GM18870 (cell line): ENCODE measurements around the gene CYSRT1.

Experiments used
- ATAC-seq: cut with Tn5 transposase; IDR thresholded peaks from one replicate; pipeline ENCODE4 v1.9.1; 2021; ENCODE audit warnings: moderate library complexity; ENCODE audit not compliant: unreplicated experiment

Gene CYSRT1, protein sequence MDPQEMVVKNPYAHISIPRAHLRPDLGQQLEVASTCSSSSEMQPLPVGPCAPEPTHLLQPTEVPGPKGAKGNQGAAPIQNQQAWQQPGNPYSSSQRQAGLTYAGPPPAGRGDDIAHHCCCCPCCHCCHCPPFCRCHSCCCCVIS

DNA sequence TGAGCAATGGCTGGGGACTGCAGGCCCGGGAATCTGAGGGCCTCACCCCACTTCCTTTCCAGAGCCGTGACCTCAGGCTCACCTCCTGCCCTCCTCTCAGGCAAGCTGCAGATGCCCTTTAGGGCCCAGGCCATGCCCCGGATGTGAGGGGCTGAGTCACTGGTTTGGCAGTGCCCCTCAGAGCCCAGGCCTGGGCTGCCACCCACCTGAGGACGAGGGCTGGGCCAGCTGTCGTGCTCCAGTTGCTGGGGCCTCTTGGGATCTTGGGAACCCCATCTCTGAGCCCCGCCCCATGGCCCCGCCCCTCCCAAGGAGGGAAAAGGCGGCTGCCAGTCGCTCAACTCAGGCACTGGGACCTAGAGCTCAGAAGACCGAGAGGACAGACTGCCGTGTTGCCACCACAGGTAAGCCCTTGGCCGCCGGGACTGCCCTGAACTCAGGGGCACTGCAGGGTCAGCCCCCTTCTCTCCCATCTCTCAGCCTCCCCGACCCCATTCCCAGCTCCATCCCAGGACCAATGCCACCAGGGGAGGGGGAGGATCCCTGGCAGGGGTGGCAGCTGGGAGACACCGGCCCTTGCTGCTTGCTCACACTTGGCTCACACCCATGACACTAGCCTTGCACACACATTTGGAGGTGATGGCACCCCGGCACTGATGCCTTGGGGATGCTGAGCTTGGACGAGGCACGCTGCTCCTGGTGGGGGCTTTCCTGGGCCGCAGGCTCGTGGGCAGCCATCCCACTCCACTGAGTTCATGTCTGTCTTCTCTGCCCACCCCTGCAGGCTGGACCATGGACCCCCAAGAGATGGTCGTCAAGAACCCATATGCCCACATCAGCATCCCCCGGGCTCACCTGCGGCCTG lies at the start of gene CYSRT1:
Gene CYSRT1, plus strand, starts transcription at position 345 of the 865 bp plus-strand sequence. Its CDS starts 448 bp downstream, at position 793.
- ATAC-seq: no peak

DNA sequence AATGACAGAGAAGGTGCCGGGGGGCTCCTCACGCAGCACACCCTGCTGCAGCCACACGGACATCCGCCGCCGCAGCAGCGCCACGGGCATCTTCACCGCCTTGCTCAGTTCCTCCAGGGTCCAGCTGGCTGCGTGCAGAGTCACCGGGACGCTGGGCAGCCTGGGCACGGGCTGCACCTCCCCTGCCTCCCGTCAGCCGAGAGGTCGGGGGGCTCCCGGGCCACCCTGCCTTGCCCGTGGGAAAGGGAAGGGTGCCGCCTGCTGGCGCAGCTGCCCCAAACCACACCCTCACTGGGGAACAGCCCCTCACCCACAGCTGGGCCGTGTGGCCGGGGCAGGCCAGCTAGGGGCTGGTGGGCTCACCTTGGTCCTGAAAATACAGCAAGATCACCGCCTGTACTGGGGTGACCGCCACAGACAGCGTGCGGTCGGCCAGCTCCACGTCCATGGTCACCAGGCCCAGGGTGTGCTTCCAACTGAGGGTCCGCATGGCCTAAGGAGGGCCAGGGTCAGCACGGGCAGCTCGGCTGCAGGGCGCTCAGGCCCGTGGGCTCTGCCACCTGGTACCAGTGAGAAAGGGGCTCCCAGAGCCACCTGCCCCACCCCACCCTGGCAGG lies 49.5 kb upstream of the CYSRT1 start:
- no peak for ATAC-seq

DNA sequence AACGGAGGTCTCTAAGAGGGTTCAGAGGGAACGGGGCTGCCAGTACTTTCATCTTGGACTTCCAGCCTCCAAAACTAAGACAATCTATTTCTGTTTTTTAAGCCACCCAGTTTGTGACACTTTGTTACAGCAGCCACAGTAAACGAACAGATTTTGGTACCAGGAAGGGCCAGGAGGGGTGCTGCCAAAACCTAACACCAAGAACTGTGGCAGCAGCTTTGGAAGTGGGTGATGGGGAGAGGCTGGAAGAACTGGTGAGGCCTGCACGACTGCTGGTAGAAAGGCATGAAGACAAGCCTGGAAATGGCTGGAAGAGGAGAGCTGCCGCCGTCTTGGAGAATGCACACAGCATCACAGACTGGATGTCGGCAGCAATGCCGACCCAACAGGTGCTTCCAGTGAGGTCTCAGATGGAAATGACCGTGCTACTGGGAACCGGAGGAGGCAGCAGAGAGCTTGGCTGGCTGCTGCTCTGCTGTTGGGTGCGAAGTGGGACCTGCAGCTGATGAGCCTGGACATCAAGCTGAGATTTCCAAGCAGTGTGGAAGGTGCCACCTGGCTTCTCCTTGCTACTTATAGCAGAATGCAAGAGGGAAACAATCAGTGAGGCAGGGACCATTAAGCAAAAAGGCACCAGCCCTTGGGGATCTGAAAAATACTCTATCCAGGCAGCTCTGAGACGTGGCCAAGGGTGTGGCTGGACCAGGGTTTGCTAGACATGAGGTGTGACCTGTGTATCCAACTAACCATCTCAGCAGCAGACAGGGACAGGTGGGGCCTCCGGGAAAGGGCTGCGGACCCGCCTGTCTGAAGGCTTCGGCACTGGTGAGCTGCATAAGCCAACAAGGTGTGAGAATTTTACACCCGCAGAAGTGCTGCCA lies 48.4 kb upstream of the CYSRT1 start:
- ATAC-seq: no peak

DNA sequence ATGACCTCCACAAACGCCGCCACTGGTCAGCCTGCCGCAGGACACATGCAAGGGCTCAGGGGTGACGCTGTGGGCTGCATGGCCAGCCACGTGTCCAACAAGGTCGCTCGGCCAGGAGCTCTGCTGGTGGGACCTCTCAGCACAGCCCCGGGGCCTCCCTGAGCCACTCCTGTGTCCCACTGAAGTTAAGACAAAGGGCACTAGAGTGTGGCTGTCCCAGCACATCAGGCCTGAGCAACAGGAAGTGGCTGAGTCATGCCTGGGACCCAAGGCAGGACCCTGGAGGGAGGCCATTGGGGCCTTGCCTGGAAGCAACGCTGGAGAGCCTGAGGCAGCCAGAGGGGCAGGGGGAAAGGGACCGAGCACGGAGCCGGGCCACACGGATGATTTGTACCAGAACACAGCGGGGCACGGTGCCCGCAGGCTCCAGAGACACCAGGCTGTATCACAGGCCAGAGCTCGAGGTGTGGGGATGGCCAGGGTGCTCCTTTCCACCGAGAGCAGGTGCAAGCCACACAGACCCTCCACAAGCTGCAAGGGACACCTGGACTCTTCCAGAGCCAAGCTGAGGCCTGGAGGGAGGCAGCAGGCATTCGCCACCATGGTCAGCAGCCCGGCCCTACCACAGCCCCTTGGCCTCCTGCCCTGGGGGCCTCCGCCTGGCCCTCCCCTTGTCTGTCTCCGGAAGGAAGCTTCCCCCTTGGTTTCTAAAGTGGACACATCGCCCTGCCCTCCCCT lies 46.6 kb upstream of the CYSRT1 start:
- no peak for ATAC-seq

DNA sequence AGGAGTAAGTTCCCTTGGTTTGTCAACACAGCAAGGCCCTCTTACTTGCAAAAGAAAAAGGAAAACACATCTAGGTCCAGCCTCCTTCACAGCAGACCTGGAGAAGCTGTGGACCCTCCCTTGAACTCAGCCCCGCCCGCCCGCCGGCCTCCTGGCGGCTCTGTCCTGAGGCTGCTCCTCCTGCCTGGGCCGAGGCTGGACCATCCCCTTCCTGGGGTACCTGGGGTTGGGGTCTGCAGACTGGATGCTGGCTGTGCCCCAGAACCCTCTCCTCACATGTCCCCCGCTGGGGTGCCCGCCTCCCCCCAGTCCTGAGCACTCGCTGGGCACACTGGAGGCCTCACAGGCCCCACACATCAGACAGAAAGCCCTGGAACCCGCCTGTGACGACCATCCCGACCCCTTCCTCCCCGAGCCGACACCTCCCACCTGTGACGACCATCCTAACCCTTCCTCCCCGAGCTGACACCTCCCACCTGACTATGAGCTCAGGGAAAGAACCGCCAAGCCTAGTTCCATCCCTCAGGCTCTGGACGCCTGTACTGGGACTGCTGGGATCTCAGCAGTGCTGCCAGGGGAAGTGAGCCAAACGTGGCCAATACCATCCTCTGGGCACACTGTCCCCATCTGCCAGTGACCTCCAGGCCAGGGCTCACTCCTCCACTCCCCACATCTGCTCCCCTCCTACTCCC lies 45.9 kb upstream of the CYSRT1 start:
- ATAC-seq: no peak

DNA sequence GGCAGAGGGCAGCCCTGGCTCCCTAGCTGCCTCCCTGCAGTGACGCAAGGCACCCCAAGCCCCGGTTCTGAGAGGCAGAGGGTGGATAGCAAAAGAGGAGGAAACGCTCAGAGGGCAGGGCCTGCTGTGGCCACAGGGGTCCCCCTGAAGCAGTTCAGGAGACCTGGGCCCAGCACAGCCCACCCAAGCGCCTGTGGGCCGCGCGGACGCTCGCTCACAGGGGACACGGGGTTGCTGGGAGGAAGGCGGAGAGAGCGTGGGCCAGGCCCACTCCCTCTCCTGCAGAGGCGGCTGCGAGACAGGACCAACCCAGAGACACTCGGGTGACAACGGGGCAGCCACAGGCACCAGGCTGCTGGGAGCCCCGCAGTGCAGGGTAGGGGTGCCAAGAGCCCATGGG lies 45.2 kb upstream of the CYSRT1 start:
- ATAC-seq: no peak

DNA sequence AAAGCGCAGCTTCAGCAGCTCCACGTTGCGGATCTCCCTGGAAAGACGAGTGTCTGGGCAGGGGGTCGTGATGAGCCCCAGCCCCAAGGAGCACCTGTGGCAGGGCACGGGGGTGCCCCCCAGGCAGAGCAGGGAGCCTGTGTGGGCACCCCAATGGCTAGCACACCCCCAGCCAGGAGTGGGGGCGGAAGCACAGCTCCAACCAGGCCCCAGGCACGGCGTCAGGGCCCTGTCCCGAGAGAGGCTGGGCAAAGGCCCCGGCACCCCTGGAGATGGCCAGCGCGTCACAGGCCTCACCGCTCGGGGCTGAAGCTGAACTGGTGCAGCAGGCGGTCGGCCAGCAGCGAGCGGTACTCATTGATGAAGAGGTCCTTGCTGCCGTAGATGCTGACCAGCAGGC lies 44.5 kb upstream of the CYSRT1 start:
- ATAC-seq: no peak

DNA sequence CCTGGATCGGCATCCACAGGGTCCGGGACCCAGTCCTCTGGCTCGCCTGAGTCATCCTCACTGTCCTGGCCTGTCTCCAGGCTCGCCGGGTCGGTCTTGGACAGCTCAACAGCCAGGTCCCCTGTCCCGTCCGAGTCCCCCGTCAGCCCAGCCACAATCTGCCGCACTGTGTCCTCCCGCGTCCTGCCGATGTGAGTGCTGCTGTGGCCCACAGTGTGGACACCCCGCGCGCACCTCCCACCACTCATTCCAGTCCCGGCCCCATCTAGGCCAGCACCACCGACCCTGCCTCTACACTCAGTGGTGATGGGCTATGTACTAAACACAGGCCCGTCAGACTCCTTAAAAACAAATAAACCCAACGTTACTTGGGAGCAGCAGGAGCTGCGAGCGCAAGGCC lies 43.3 kb upstream of the CYSRT1 start:
- ATAC-seq: no peak

DNA sequence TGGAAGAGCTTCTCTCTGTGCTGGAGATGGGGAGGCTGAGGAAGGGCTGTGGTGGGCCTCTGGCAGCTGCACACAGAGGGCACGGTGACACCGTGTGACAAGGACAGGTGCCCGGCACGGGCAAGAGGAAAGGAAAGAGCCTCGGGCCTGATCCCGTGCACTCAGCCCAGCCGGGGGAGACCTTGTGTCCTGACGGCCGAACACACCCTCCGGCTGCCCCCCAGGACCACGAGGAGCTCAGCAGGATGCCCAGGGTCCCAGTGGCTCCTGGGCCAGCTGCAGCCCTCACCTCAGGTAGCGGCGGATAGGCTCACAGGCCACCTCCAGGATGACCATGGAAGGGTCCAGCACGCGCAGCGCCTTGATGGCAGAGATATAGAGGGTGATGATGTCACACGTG lies 42.1 kb upstream of the CYSRT1 start:
- ATAC-seq: no peak

DNA sequence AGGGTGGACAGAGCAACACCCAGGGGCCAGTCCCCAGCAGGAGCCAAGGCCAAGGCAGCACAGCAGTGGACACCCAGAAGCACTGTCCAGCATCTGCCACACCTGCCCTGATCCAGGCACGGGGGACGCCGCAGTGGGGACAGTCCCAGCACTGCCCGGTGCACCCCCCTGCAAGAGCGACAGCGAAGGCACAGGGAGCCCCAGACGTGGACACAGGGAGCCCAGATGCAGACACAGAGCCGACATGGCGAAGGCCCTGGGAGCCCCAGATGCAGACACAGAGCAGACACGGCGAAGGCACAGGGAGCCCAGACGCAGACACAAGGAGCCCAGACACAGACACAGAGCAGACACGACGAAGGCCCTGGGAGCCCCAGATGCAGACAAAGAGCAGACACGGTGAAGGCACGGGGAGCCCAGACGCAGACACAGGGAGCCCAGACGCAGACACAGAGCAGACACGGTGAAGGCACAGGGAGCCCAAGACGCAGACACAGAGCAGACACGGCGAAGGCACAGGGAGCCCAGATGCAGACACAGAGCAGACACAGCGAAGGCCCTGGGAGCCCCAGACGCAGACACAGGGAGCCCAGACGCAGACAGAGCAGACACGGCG lies 40.9 kb upstream of the CYSRT1 start:
- ATAC-seq: no peak

DNA sequence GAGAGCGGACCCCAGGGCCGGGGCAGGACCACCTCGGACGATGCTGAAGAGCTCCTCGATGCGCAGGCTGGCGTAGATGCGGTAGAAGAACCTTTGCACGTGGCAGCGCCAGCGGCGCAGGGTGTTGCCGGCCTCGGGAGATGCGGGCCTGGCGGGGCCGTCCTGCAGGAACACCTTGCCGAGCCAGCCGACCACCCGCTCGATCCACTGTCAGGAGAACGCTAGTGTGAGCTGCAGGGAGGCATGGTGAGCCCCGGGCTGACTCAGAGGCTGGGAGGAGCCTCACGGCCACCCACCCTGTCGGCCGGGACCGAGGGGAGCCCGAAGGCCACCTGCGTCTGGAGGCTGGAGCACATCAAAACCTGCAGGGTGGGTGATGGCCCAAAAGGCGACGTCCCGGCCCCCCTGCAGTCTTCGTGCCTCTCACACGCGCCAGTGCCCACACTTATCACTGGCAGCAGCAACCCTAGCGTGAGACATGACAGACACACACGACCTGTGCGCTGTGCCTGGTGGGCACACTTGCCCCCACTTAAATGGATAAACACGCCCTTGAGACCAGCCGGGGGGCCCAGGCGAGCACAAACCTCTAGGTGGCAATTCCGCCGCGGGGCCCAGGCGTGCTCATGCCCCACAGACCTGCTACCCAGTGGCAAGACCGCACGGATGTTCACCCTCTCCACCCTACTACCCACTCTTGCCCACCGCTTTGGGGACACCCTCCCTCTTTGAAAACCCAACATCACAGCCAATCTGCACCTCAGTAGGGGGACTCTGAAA lies 39.9 kb upstream of the CYSRT1 start:
- ATAC-seq: no peak

DNA sequence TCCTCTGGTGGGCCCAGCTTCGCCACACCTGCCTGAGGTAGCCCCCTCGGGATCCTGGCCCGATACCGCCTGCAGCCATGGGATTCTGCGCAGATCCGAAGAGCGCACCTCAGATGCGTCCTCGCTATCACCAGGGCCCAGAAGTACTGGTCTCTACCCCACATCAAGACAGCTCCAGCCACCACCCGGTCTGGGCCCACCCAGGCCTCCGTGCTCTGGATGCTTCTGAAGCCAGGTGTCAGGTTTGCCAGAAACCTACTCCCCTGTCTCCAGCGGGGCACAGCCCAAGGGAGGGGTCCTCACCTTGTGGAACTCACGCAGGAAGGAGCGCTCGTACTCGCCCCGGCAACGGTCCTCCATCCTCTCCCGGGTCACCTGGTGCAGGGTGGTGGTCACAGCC lies 39.1 kb upstream of the CYSRT1 start:
- ATAC-seq: no peak

DNA sequence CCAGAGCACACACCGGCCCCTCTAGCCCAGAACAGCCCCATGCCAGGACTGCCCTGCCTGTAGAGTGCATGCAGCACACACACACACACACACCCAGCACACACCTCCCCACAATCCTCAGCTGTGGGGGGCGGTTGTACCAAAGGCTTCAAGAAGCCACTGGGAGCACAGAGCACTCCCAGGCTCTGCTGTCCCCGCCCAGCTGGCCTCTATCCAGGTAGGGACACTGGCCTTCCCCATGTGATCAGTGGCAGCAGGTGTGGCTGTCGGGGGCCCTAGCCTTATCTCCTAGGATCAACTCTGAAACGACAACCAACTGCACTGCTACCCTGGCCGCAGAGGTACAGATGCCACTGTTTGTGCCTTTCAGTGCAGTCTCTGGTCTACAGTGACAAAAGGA lies 38.6 kb upstream of the CYSRT1 start:
- ATAC-seq: no peak

DNA sequence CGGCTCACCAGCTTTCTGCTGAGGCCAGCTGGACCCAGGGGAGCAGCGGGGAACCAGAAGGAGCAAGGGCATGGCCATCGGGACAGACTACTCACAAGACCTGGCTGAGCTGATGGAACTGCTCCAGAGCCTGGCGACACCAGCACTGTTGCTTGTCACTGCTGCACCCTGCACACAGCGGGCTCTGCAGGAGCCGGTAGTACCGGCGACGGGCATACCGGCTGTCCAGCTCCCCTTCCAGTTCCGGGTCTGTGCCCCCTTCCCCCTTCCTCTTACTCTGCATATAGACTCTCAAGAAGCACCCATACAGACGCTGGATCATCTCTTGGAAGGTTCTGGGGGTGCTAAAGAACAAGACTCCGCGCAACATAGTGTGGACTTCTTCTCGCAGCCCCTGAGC lies 37.6 kb upstream of the CYSRT1 start:
- no peak for ATAC-seq

DNA sequence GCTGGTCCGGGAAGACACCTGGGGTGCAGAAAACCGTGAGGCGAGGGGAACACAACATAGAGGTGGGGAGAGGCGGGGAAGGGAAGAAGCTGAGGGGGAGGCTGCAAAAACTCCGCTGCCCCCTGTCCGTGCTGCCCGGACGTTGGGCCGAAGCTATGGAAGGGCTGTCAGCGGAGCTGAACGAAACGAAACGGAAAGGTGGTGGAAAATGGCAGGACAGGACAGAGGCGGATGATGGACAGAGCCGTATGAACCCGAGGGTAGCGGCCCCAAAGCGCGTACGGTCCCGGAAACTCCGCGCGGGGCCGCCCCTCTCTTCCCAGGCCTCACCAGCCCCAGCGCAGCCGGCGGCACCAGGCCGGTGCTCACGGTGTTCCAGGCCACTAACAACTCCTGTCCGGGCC lies 36.9 kb upstream of the CYSRT1 start:
- no peak for ATAC-seq

DNA sequence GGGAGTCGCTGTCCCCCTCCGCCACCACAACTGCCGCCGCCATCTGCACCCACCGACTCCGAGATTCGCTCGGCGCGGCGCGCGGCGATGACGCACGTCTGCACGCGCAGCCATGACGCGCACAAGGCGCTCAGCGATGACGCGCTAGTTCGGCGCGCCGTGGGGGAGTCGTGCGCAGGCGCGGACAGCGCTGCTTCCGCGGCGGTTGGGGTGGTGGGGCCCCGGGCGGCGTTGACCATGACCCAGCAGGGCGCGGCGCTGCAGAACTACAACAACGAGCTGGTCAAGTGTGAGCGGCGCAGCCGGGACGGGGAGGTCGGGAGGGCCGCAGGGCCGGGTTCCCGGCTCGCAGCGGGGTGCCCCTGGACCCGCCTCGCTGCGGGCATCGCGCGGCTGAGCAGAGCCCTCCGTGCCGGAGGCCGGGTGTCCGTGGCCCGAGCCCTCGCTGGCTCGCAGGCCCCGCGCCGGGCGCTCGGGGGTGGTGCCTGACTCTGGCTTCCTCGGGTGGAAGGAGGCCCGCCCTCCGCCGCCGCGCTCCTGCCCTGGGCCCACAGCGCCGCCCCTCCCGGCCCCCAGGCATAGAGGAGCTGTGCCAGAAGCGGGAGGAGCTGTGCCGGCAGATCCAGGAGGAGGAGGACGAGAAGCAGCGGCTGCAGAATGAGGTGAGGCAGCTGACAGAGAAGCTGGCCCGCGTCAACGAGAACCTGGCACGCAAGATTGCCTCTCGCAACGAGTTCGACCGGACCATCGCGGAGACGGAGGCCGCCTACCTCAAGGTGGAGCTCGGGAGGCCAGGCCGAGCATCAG lies 36.3 kb upstream of the CYSRT1 start, which contains the start of the genes ANAPC2 and SSNA1:
Gene ANAPC2, minus strand, starts transcription at position 71 of the 807 bp plus-strand sequence. Its CDS starts 28 bp downstream, at position 43.
Gene SSNA1, plus strand, starts transcription at position 187 of the 807 bp plus-strand sequence. Its CDS starts 51 bp downstream, at position 238.
- ATAC-seq: peak; percentile 84
